Adipose tissue (tissue), 3 donors: ENCODE measurements around the gene PLP2. TPM values are rescaled to one million over a fixed set of nuclear protein-coding genes. Genes with fewer than 3 reads are reported as not detected.
"Not testable (repeated sequence)": the region's sequence is repeated elsewhere in the genome, so short reads cannot be mapped to it uniquely, and the experiment has no call there.

Experiments used
- H3K27ac ChIP-seq: one replicate; pipeline ENCODE4 v1.5.1; 2013; ENCODE audit warnings: low read depth, low read length
- WGBS, 3 donors: extraction: QIAGEN DNeasy Blood & Tissue Kit; methylation state at CpG; one replicate each; pipeline ENCODE4 v1.1.7; 2013; 5-methylcytosine and 5-hydroxymethylcytosine counted together
- polyA plus RNA-seq, 3 donors: library from polyadenylated mRNA; stranded (reverse); fragments of 200-250 nt; gene quantifications; one replicate each; pipeline ENCODE4 v1.2.3, GENCODE V29; 2013
- donor health status: healthy with polysubstance abuse.
- donor health status: Bipolar disorder and iron deficiency.
- donor health status: healthy.

The PLP2 gene
- polyA plus RNA-seq, 3 donors: 82.9 to 246 (median 116) TPM

- H3K27ac ChIP-seq: no peak overlapping the region
- 92 to 94% (median 92%) methylated on average over 2 of the region's 2 CpGs for WGBS, 3 donors
Measured at GRCh38 chrX:49160908-49161307, 10.8 kb upstream of the PLP2 start.

GRCh38 chrX:49161632-49162031 lies 10.1 kb upstream of the PLP2 start:
- WGBS, 3 donors: 81 to 93% (median 85%) methylated on average over 5 of the region's 5 CpGs
- H3K27ac ChIP-seq: no peak overlapping the region

GRCh38 chrX:49162620-49163019 lies 9.1 kb upstream of the PLP2 start, which contains the start of gene MAGIX:
TSS of gene MAGIX (plus strand) at chrX:49162758. CDS start at chrX:49162890, 132 bp downstream.
- H3K27ac ChIP-seq: no peak within 1 kb of the TSS
- 20 to 78% (median 76%) methylated on average over 15 to 28 of the region's 28 CpGs for WGBS, 3 donors

GRCh38 chrX:49163555-49164419 lies 7.9 kb upstream of the PLP2 start:
- peak overlapping the region; percentile 94 for H3K27ac ChIP-seq
- 1 to 36% (median 2%) methylated on average over 34 to 69 of the region's 69 CpGs for WGBS, 3 donors

- 87 to 95% (median 93%) methylated on average over 26 to 31 of the region's 31 CpGs for WGBS, 3 donors
Measured at GRCh38 chrX:49164589-49165360, 6.9 kb upstream of the PLP2 start.

GRCh38 chrX:49165901-49166881 lies 5.5 kb upstream of the PLP2 start:
- WGBS, 3 donors: 15 to 44% (median 37%) methylated on average over 38 to 61 of the region's 61 CpGs

More at GRCh38 chrX:49164589-49165360, 6.9 kb upstream of the PLP2 start:
- H3K27ac ChIP-seq: peak overlapping the region; percentile 55

GRCh38 chrX:49166914-49167739 lies 4.6 kb upstream of the PLP2 start:
- peak overlapping the region; percentile 92 for H3K27ac ChIP-seq
- WGBS, 3 donors: 10 to 48% (median 33%) methylated on average over 27 to 35 of the region's 35 CpGs

More at GRCh38 chrX:49165901-49166881, 5.5 kb upstream of the PLP2 start:
- peak overlapping the region; percentile 92 for H3K27ac ChIP-seq

GRCh38 chrX:49167740-49168108 lies 4.0 kb upstream of the PLP2 start:
- WGBS, 3 donors: 48 to 84% (median 67%) methylated on average over 3 of the region's 3 CpGs

GRCh38 chrX:49172280-49172780 lies 632 bp downstream of the PLP2 start:
- H3K27ac ChIP-seq: peak overlapping the region; percentile 57
- 0 to 52% (median 1%) methylated on average over 18 to 37 of the region's 37 CpGs for WGBS, 3 donors

More at GRCh38 chrX:49167740-49168108, 4.0 kb upstream of the PLP2 start:
- peak overlapping the region; percentile 92 for H3K27ac ChIP-seq

GRCh38 chrX:49173544-49173943 lies 1.8 kb downstream of the PLP2 start:
- H3K27ac ChIP-seq: not testable (repeated sequence)
- WGBS, 3 donors: 88 to 94% (median 91%) methylated on average over 6 to 8 of the region's 8 CpGs

GRCh38 chrX:49174723-49175122 lies 3.0 kb downstream of the PLP2 start:
- no peak overlapping the region for H3K27ac ChIP-seq
- WGBS, 3 donors: 69 to 72% (median 72%) methylated on average over 3 of the region's 3 CpGs

- no peak overlapping the region for H3K27ac ChIP-seq
- 88 to 94% (median 88%) methylated on average over 25 to 43 of the region's 43 CpGs for WGBS, 3 donors
Measured at GRCh38 chrX:49175435-49176274, 4.0 kb downstream of the PLP2 start.

GRCh38 chrX:49176421-49177326 lies 5.0 kb downstream of the PLP2 start:
- H3K27ac ChIP-seq: no peak overlapping the region
- 56 to 70% (median 57%) methylated on average over 24 to 27 of the region's 27 CpGs for WGBS, 3 donors

- no peak overlapping the region for H3K27ac ChIP-seq
- WGBS, 3 donors: 56 to 73% (median 70%) methylated on average over 3 to 4 of the region's 4 CpGs
Measured at GRCh38 chrX:49177338-49177833, 5.7 kb downstream of the PLP2 start.

GRCh38 chrX:49177873-49178480 lies 6.3 kb downstream of the PLP2 start:
- H3K27ac ChIP-seq: no peak overlapping the region
- WGBS, 3 donors: 93 to 94% (median 93%) methylated on average over 12 to 23 of the region's 23 CpGs
